GM12873 (cell line): ENCODE results near the gene PIP4P1.

ENCODE experiments used
- CTCF ChIP-seq: IDR thresholded peaks from 2 replicates; pipeline ENCODE4 v1.5.1; 2012; ENCODE audit warnings: low read depth, mild to moderate bottlenecking, moderate library complexity, low read length, control low read depth; ENCODE audit not compliant: insufficient read depth; ENCODE audit errors: missing control alignments

Gene PIP4P1

GRCh38 chr14:20461225-20462141, at the start of gene PIP4P1:
TSS of gene PIP4P1 (minus strand) at chr14:20461434. CDS start at chr14:20461325, 109 bp downstream.
- TF ChIP-seq CTCF, result no peak

GRCh38 chr14:20508367-20508766, 47.1 kb upstream of the PIP4P1 start:
- no peak for TF ChIP-seq CTCF

GRCh38 chr14:20503898-20504297, 42.7 kb upstream of the PIP4P1 start:
- TF ChIP-seq CTCF, result no peak

GRCh38 chr14:20501346-20501745, 40.1 kb upstream of the PIP4P1 start:
- no peak for TF ChIP-seq CTCF

GRCh38 chr14:20499881-20500280, 38.6 kb upstream of the PIP4P1 start:
- TF ChIP-seq CTCF, result no peak

GRCh38 chr14:20499108-20499507, 37.9 kb upstream of the PIP4P1 start:
- no peak for TF ChIP-seq CTCF

- no peak for TF ChIP-seq CTCF
Measured at GRCh38 chr14:20498622-20499021, 37.4 kb upstream of the PIP4P1 start.
